K562 (cell line): Measurements from ENCODE around the gene SPAG17. TPM values are rescaled to one million over a fixed set of nuclear protein-coding genes. Genes with fewer than 3 reads are reported as not detected.

Experiments
- ATAC-seq: fragments of 200-7000 bp; cut with Tn5 transposase; 3 replicates; pipeline ENCODE4 v1.9.1; 2020; ENCODE audit warnings: moderate library complexity
- BruUV-seq: library from RNA; stranded (reverse); fragments of 400-500 nt; replicated peaks from 2 replicates; lab custom pipeline; 2021; lab: Mats Ljungman, UMichigan
- CTCF ChIA-PET: fragments of 300-600 bp; formaldehyde crosslinking; extraction: SDS; loops from one replicate; lab custom pipeline; 2021; ENCODE audit warnings: low intra/inter-chr PET ratio; lab: Yijun Ruan, JAX
- POLR2A ChIA-PET: fragments of 300-600, 350-650 bp; sonication (Branson Sonifier 250); formaldehyde crosslinking; extraction: SDS; loops from one replicate; lab custom pipeline; 2021; ENCODE audit warnings: antibody characterized with exemption, inconsistent platforms; lab: Yijun Ruan, JAX
- DNase-seq, 4 experiments: peaks; one replicate each; pipeline versions ENCODE4 v3.0.0 to v3.0.0-alpha.2; 2011 to 2018; ENCODE audit warnings: low spot score in 3 of 4, mixed read lengths in 3 of 4; ENCODE audit errors: extremely low read depth in 1 of 4
- FAIRE-seq: peaks from 2 replicates; lab custom pipeline; 2011; peaks lifted over from hg19 to GRCh38; lab: Jason Lieb, UNC
- H2AFZ ChIP-seq: 2 replicates; pipeline ENCODE4 v1.6.0; 2011; ENCODE audit warnings: low read depth, low read length, control low read depth, inconsistent platforms
- H3K27ac ChIP-seq: fragments of 200-600 bp; 3 replicates; pipeline ENCODE4 v1.8.0; 2011; ENCODE audit warnings: low read depth, mild to moderate bottlenecking, control low read depth, inconsistent platforms, low read length, moderate library complexity, mixed read lengths; ENCODE audit errors: extremely low read depth
- H3K27me3 ChIP-seq, 2 experiments: fragments of 300-600 bp in 1 of 2; 2 replicates in 1 of 2; 3 replicates in 1 of 2; pipeline versions ENCODE4 v1.6.0 to v1.8.0; 2011; ENCODE audit warnings: inconsistent platforms in 2 of 2, low read length in 2 of 2, mild to moderate bottlenecking in 1 of 2, mixed read lengths in 1 of 2, moderate library complexity in 1 of 2; ENCODE audit not compliant: control insufficient read depth in 2 of 2, insufficient read depth in 2 of 2
- H3K36me3 ChIP-seq: fragments of 300-600 bp; 3 replicates; pipeline ENCODE4 v1.8.0; 2011; ENCODE audit warnings: mild to moderate bottlenecking, low read length, inconsistent platforms; ENCODE audit not compliant: control insufficient read depth, insufficient read depth
- H3K4me1 ChIP-seq, 2 experiments: fragments of 200-600 bp in 1 of 2; replicated peaks in 1 of 2; 2 replicates in 1 of 2; 3 replicates in 1 of 2; pipeline versions ENCODE4 v1.5.1 to v1.8.0; 2011; ENCODE audit warnings: inconsistent platforms in 2 of 2, low read length in 2 of 2, mild to moderate bottlenecking in 1 of 2, mixed read lengths in 1 of 2, moderate library complexity in 1 of 2; ENCODE audit not compliant: control insufficient read depth in 2 of 2, insufficient read depth in 2 of 2
- H3K4me2 ChIP-seq: 2 replicates; pipeline ENCODE4 v1.6.1; 2011; ENCODE audit warnings: low read length, control low read depth, inconsistent platforms, mixed read lengths; ENCODE audit not compliant: insufficient read depth
- H3K4me3 ChIP-seq: fragments of 200-600 bp; sonication (generic), shearing (Covaris generic); 2 replicates; pipeline ENCODE4 v1.5.1; 2016; ENCODE audit warnings: control low read depth, inconsistent platforms
- H3K79me2 ChIP-seq: fragments of 200-600 bp; 3 replicates; pipeline ENCODE4 v1.8.0; 2011; ENCODE audit warnings: low read length, inconsistent platforms; ENCODE audit not compliant: control insufficient read depth, insufficient read depth
- H3K9ac ChIP-seq, 2 experiments: 2 replicates each; pipeline versions ENCODE4 v1.6.0 to v1.6.1; 2011; ENCODE audit warnings: low read depth in 2 of 2, low read length in 2 of 2, control low read depth in 1 of 2, inconsistent platforms in 1 of 2, mild to moderate bottlenecking in 1 of 2, mixed read lengths in 1 of 2; ENCODE audit not compliant: insufficient read depth in 1 of 2
- H3K9me1 ChIP-seq: one replicate; pipeline ENCODE4 v1.6.0; 2011; ENCODE audit warnings: inconsistent platforms, mild to moderate bottlenecking, low read length, moderate library complexity; ENCODE audit not compliant: control insufficient read depth, insufficient read depth
- H3K9me3 ChIP-seq: replicated peaks from 2 replicates; pipeline ENCODE4 v1.5.1; 2011; ENCODE audit warnings: low read depth, low read length, inconsistent platforms; ENCODE audit not compliant: control insufficient read depth, insufficient read depth
- H4K20me1 ChIP-seq: replicated peaks from 2 replicates; pipeline ENCODE4 v1.6.1; 2011; ENCODE audit warnings: low read length, inconsistent platforms, mixed read lengths; ENCODE audit not compliant: control insufficient read depth, insufficient read depth
- ASH1L ChIP-seq: fragments of 450-650 bp; IDR thresholded peaks from 2 replicates; pipeline ENCODE4 v1.6.1; 2018; ENCODE audit warnings: borderline replicate concordance, mild to moderate bottlenecking, low read depth; ENCODE audit not compliant: partially characterized antibody
- ATF4 ChIP-seq: fragments of 450-650 bp; formaldehyde crosslinking; IDR thresholded peaks from 2 replicates; pipeline ENCODE4 v1.4.0; 2022; ENCODE audit warnings: mild to moderate bottlenecking, moderate library complexity
- EP300 ChIP-seq: IDR thresholded peaks from 2 replicates; pipeline ENCODE4 v1.6.1; 2012; ENCODE audit warnings: low read length, improper control_type of control experiment
- FOXM1 ChIP-seq, 2 experiments: fragments of 450-650 bp in 1 of 2; sonication (generic) in 1 of 2; formaldehyde crosslinking in 1 of 2; IDR thresholded peaks; 2 replicates each; pipeline versions ENCODE4 v1.6.1 to v1.9.0; 2017 to 2022; ENCODE audit warnings: low read depth in 2 of 2, mild to moderate bottlenecking in 2 of 2, missing genetic modification reagents in 1 of 2, moderate library complexity in 1 of 2
- MECOM ChIP-seq: fragments of 250-450 bp; sonication (Bioruptor Pico); IDR thresholded peaks from 2 replicates; pipeline ENCODE4 v1.8.0; 2022; ENCODE audit warnings: inconsistent platforms
- MIER1 ChIP-seq: fragments of 450-650 bp; IDR thresholded peaks from 2 replicates; pipeline ENCODE4 v1.6.1; 2016; ENCODE audit warnings: antibody characterized with exemption, mild to moderate bottlenecking, low read depth
- MTA2 ChIP-seq: fragments of 450-650 bp; IDR thresholded peaks from 2 replicates; pipeline ENCODE4 v1.6.1; 2016; ENCODE audit warnings: low read depth
- PREB ChIP-seq: sonication (generic); formaldehyde crosslinking; IDR thresholded peaks from 2 replicates; pipeline ENCODE4 v1.8.1; 2023; ENCODE audit warnings: mild to moderate bottlenecking, missing genetic modification reagents
- SRSF3 ChIP-seq: fragments of 200-400 bp; formaldehyde crosslinking; IDR thresholded peaks from 2 replicates; pipeline ENCODE4 v1.6.1; 2016; ENCODE audit warnings: mild to moderate bottlenecking, low read length, moderate library complexity; ENCODE audit not compliant: insufficient read depth
- TRIM25 ChIP-seq: fragments of 450-650 bp; IDR thresholded peaks from 2 replicates; pipeline ENCODE4 v1.7.0; 2016; ENCODE audit warnings: borderline replicate concordance
- TSC22D4 ChIP-seq: fragments of 450-650 bp; IDR thresholded peaks from 2 replicates; pipeline ENCODE4 v1.6.1; 2016; ENCODE audit warnings: missing genetic modification characterization, missing biosample characterization, control low read depth
- ZNF121 ChIP-seq: sonication (generic); formaldehyde crosslinking; conservative IDR thresholded peaks from 2 replicates; pipeline ENCODE4 v1.8.0; 2022; ENCODE audit warnings: missing genetic modification reagents
- ZNF212 ChIP-seq: fragments of 450-650 bp; formaldehyde crosslinking; IDR thresholded peaks from 2 replicates; pipeline ENCODE4 v1.4.0; 2020; ENCODE audit warnings: mild to moderate bottlenecking
- WGBS: fragments of 100-300 bp; shearing (Covaris generic); methylation state at CpG from one replicate; pipeline ENCODE4 v1.1.6; 2016; ENCODE audit warnings: low coverage, mixed read lengths; ENCODE audit not compliant: insufficient coverage; ENCODE audit errors: missing lambda C conversion rate; 5-methylcytosine and 5-hydroxymethylcytosine counted together
- in situ Hi-C: fragments of 300-500 bp; cut with MboI; formaldehyde crosslinking; loops from 4 replicates; pipeline ENCODE4 v1.15.0; 2018; ENCODE audit warnings: inconsistent platforms, mixed read lengths
- intact Hi-C: fragments of 100-400 bp; cut with micrococcal nuclease; formaldehyde crosslinking; loops from 2 replicates; pipeline ENCODE4 v1.14.2; 2022
- polyA plus RNA-seq, 8 experiments: library from polyadenylated mRNA; depleted of rRNA in 4 of 8; stranded (reverse) in 5 of 8; unstranded in 3 of 8; fragments of >200 nt; fragmentation: Nextera tagmentation in 2 of 8; fragmentation: Illumina TruSeq in 1 of 8; extraction: Ambion mirVana in 2 of 8; extraction: Trizol in 1 of 8; gene quantifications; 2 replicates each; pipeline versions ENCODE4 v1.2.1 to v1.2.3, GENCODE V29; 2011 to 2014; ENCODE audit warnings: inconsistent platforms in 1 of 8, missing spikeins in 1 of 8
- total RNA-seq, 7 experiments: library from RNA; depleted of rRNA in 6 of 7; stranded (reverse); fragments of >200 nt in 6 of 7; fragmentation: Illumina TruSeq in 2 of 7; extraction: Trizol in 2 of 7; gene quantifications; 2 replicates each; pipeline versions ENCODE4 v1.2.1 to v1.2.3, GENCODE V29; 2011 to 2021; ENCODE audit warnings: low replicate concordance in 1 of 7

Gene SPAG17
- total and polyA plus RNA-seq, 9 of the 15 experiments (the other 6 are each of a cell fraction or from before 2014, with no cell fraction given), result 0.07 to 2.1 (median 1.5) TPM

DNA sequence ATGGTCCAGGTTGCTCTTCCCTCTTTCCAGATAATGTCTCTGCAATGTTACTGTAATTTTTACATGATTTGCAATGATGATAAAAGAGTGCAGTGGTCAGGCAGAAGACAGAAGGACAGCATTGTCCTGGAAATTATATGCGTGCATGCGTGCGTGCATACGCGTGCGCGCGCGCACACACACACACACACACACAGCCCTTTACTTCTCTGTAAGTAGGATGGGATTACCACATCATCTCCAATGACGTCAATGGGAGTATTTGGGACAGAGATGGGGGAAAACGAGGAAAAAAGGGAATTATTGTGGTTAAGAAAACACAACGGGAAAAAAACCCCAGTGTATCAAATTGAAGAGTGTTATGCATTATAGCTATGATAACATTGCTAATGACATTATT, 99.7 kb downstream of the SPAG17 start:
- no peak for TF ChIP-seq PREB (CRISPR knock-in tag)
- no peak overlapping the region for H3K4me3 ChIP-seq
- FAIRE-seq (no peak), DNase-seq (no peak), ATAC-seq (no peak)
- no peaks in the 10 kb centered on the region for H3K79me2 ChIP-seq
- no peaks in the 10 kb centered on the region for H3K4me1 ChIP-seq
- intact Hi-C loops, result no loop called here
- no peaks in the 10 kb centered on the region for H3K9me3 ChIP-seq
- in situ Hi-C loops, result no loop called here
- WGBS, result 42% methylated on average over 10 of the region's 12 CpGs
- ChIA-PET POLR2A (interaction anchor here (1.0 to 1.6 kb wide), 3 partner anchors 8 to 962 kb away, joined by 3 to 5 read pairs (median 3); no protein-coding TSS in a partner anchor), CTCF (no interaction called here)
- H2AFZ ChIP-seq, result no peak overlapping the region
- H3K9me1 ChIP-seq, result no peaks in the 10 kb centered on the region
- H4K20me1 ChIP-seq, result no peaks in the 10 kb centered on the region
- no peaks in the 10 kb centered on the region for H3K36me3 ChIP-seq
- H3K4me2 ChIP-seq, result no peak overlapping the region
- no TSS peak for BruUV-seq
- no peaks in the 10 kb centered on the region for H3K27me3 ChIP-seq
- H3K27ac ChIP-seq, result no peak overlapping the region
- H3K9ac ChIP-seq, result no peak overlapping the region

DNA sequence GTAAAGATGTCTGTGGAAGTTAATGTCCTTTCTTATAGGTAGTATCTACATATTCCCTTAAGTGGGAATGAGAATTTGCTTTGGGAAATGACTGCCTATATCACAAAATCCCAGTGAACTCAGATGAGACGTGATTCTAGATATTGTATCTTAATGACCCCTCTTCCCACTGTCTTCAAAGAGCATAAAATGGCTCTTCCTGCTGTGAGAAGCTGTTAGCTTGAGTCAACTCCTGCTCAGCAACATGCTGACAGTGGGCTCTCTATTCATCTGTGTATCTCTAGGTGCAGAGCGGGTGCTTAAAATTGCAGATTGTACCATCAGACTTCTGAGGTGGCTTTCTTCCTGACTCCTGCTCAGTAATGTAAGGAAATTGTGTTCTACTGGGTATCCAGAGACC, 100.6 kb downstream of the SPAG17 start:
- no peak overlapping the region for H3K4me2 ChIP-seq
- FAIRE-seq (no peak), ATAC-seq (no peak), DNase-seq (no peak)
- POLR2A ChIA-PET, result interaction anchor here (0.7 to 1.4 kb wide), 2 partner anchors 9 to 1851 kb away, joined by 3 to 4 read pairs; no protein-coding TSS in a partner anchor
- no peaks in the 10 kb centered on the region for H3K27me3 ChIP-seq
- intact Hi-C loops, result no loop called here
- no peaks in the 10 kb centered on the region for H3K4me1 ChIP-seq
- BruUV-seq, result no TSS peak
- H2AFZ ChIP-seq, result no peak overlapping the region
- H3K27ac ChIP-seq, result no peak overlapping the region
- no peaks in the 10 kb centered on the region for H3K36me3 ChIP-seq
- WGBS, result 0% methylated on average over 2 of the region's 2 CpGs
- no peak overlapping the region for H3K4me3 ChIP-seq
- H3K9me3 ChIP-seq, result no peaks in the 10 kb centered on the region
- no peaks in the 10 kb centered on the region for H4K20me1 ChIP-seq
- in situ Hi-C loops, result no loop called here
- no peaks in the 10 kb centered on the region for H3K79me2 ChIP-seq
- no peaks in the 10 kb centered on the region for H3K9me1 ChIP-seq
- CTCF ChIA-PET, result interaction anchor here (0.6 kb wide), 1 partner anchor 1669 kb away, joined by 3 read pairs; no protein-coding TSS in a partner anchor
- no peak overlapping the region for H3K9ac ChIP-seq
- TF ChIP-seq MIER1, result no peak
- no peak for TF ChIP-seq EP300
- no peak for TF ChIP-seq ATF4 (CRISPR knock-in tag)
- TF ChIP-seq MTA2, result no peak
- TF ChIP-seq ZNF121 (CRISPR knock-in tag), result no peak
- TF ChIP-seq ZNF212 (CRISPR knock-in tag), result no peak
- no peak for TF ChIP-seq FOXM1 (IDR thresholded peaks at IDR 0.05; ENCODE audit: low read depth)
- no peak for TF ChIP-seq FOXM1 (CRISPR knock-in tag; IDR thresholded peaks at IDR 0.05; ENCODE audit: low read depth)
- TF ChIP-seq SRSF3, result no peak
- no peak for TF ChIP-seq TSC22D4 (tag)
- TF ChIP-seq MECOM, result no peak
- TF ChIP-seq ASH1L, result no peak
- no peak for TF ChIP-seq TRIM25
